Liver (tissue), 3 donors: Measurements from ENCODE around the gene SLC15A5.

Experiments
- CTCF ChIP-seq: fragments of 150-350 bp; IDR thresholded peaks from 2 replicates; pipeline ENCODE4 v1.5.1; 2017; ENCODE audit warnings: improper control_type of control experiment, low read depth, low read length; ENCODE audit not compliant: missing input control
- EGR1 ChIP-seq, 2 donors: IDR thresholded peaks; 2 replicates each; pipeline ENCODE4 v1.6.1; 2016 to 2018; ENCODE audit warnings: antibody characterized with exemption in 2 of 2, low read depth in 2 of 2
- JUND ChIP-seq, 2 donors: IDR thresholded peaks; 2 replicates each; pipeline ENCODE4 v1.6.1; 2016; ENCODE audit warnings: antibody characterized with exemption in 2 of 2
- MAX ChIP-seq: IDR thresholded peaks from 2 replicates; pipeline ENCODE4 v1.6.1; 2016; ENCODE audit warnings: antibody characterized with exemption
- RAD21 ChIP-seq, 2 donors: IDR thresholded peaks; 2 replicates each; pipeline ENCODE4 v1.6.1; 2016; ENCODE audit warnings: antibody characterized with exemption in 2 of 2, mild to moderate bottlenecking in 2 of 2
- ZBTB33 ChIP-seq: IDR thresholded peaks from 2 replicates; pipeline ENCODE4 v1.6.1; 2016; ENCODE audit warnings: antibody characterized with exemption
- donor health status: healthy.
- donor health status: healthy.

- TF ChIP-seq MAX = no peak
- no peak for TF ChIP-seq CTCF
- no peak for TF ChIP-seq RAD21 (IDR thresholded peaks at IDR 0.05)
- no peak for TF ChIP-seq JUND (IDR thresholded peaks at IDR 0.05)
- TF ChIP-seq ZBTB33 = no peak
- no peak for TF ChIP-seq EGR1 (IDR thresholded peaks at IDR 0.05; ENCODE audit: low read depth in 2 of 2)
Measured at GRCh38 chr12:16300736-16301135, 23.3 kb upstream of the SLC15A5 start.
